HG02884 (cell line): ENCODE data around the gene SOX6.
"Not testable (repeated sequence)": the region's sequence is repeated elsewhere in the genome, so short reads cannot be mapped to it uniquely, and the experiment has no call there.

Experiments
- ATAC-seq: cut with Tn5 transposase; IDR thresholded peaks from one replicate; pipeline ENCODE4 v1.9.1; 2021; ENCODE audit warnings: mild to moderate bottlenecking, moderate library complexity; ENCODE audit not compliant: unreplicated experiment

Gene SOX6

DNA sequence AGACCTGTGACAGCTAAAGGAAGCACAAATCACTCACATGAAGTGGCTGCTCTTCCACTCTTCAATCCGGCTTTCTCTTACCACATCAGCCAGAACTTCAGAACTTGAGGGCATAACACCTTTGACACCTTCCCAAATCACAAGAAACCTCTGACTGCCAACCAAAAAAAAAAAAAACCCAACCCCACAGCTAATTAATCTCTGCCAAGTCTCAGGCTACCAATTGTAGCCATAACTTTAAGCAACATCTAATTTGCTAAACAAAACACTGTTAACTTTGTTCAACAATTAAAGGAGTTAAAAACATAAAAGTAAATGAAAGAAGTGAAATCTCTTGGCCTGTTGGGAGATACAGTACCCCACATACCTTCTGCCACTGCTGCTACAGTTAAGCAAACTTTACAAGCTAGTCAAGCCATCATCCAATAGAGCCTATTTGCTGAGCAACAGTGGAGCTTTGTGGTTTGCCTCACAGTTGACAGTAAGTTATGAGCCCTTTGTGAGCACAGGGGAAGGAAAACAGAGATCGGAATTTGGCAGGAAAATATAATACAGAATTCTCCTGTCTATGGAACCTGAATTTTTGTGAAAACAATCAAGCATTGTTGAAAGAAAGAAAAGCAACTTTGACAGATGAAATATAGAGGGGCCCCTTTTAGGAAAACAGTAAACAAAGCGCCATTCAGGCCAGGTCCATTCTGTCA lies at the start of gene SOX6:
SOX6 (minus strand) TSS at position 490 of the 704 bp plus-strand sequence. CDS start 15,298 bp downstream, outside the sequence.
- ATAC-seq: no peak

- ATAC-seq: no peak
These were observed 48.5 kb upstream of the SOX6 start for GRCh38 chr11:16404781-16405285.

- no peak for ATAC-seq
These were observed 47.5 kb upstream of the SOX6 start for GRCh38 chr11:16403851-16404250.

DNA sequence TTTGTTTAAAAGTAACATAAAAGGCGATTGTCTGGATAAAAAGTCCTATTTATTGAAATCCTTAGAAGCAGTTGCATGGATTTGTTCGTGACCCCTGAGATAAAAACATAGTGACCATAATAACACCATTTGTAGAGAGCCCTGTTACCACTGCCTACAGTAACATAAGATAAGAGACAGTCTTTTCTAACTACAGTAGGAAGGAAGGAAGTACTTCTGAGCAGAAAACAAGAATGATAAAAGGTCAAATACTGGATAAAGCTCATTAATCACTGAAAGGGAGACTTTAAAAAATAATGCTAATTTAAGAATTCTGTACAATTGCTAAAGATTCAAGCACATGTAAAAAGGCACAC lies 47.1 kb upstream of the SOX6 start:
- no peak for ATAC-seq

DNA sequence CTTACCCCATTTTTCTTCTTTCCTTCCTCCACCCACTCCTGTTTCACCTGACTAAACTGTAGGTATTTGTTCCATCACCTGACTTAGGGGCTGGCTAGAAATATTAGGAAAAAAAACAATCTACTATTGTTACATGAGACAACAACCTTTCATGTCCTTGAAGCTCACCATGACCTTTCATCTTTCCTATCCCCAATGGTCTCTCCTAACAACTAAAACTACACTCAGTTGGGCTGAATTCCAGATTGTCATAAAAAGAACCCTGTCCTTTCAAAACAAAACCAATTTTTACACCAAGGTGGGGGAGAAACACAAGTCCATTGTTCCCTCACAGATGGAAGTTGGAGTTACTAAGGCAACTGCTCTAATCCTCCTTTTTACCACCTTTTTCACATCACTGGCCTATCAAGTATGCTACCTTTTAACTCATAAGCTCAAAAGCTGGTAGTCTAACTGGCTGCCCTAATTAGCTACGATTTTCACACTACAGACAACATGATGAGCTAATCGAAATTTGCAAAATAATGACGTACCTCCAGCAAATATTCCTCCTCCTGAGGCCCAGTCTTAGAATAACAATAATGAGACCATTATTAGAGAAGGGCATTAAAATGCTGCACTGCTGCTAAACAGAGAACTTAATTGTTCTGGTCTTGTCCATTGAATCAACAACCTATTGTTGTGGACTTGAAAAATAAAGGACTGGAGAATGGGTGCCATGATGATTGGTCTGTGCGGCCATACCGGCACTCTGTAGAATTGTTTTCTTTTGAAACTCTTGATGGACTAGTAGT lies 46.5 kb upstream of the SOX6 start:
- no peak for ATAC-seq

DNA sequence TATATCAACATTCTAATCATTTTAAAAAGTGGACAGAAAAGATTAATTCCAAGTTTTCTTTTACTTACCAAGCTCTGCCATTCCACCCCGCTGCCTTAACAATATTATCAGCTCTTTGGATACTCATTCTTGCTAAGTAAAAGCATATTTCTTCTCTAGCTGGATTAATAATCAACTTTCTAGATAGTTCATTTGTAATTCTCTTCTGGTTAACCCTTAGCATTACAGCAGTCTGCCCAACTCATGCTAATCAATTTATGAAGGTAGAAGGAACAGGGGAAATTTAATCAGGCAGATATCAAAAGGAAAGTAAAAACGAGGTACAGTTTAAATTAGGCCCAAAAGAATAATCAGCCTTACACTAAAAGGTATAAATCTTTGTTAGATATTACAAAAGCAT lies 41.0 kb upstream of the SOX6 start:
- no peak for ATAC-seq

DNA sequence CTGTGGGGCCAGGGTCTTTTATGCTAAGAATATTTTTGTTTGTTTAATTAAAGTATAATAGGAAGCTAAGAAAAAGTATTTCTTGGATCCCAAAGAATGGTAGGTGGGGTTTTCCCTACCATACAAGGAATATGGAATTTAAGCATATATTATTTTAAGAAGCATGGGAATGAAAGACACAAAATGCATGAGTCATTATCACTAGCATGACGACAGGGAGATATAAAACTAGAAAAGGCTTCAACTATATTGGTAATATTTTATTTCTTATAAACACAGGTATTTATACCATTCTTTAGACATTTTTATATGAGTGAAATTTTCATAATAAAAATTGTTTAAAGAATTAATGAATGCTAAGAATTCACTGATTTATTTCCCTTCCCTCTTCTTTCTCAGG lies 39.3 kb upstream of the SOX6 start:
- ATAC-seq: no peak

GRCh38 chr11:16394947-16395346 lies 38.6 kb upstream of the SOX6 start:
- ATAC-seq: no peak

DNA sequence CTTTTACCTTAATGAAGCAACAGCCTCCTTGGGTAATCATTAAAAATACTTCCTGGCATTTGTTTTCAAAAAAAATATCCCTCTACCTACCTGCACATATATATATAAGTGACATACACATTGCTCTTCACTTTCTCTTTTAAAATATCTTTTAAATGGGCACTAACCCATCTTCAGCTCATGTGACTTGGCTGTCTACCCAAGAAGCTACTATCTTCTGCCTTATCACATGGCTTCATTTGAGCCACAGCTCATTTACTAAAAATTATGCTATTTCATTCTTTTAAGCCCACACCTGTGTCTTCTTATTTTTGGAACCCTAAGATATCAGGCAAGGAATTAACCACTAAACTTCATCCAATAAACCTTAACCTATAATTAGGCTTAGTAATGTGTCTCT lies 37.0 kb upstream of the SOX6 start:
- ATAC-seq: no peak

DNA sequence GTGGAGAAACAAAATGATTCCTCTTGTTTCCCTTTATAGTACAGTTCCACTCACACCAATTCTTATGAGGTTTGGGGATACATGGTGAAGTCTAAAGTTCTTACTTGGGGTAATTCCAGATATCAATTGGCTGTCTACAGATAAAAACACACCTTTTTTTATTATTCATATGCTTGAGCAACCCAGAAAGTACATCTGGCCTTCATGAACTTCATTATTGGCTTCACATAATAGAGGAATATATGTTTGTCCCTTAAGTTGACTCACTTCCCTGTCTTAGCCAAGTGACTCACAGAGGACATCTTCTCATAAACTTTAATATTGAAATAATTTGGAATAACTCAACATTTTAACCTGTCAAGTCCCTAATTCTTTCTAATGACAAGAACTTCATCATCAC lies 36.3 kb upstream of the SOX6 start:
- no peak for ATAC-seq

GRCh38 chr11:16390826-16391225 lies 34.5 kb upstream of the SOX6 start:
- not testable (repeated sequence) for ATAC-seq

DNA sequence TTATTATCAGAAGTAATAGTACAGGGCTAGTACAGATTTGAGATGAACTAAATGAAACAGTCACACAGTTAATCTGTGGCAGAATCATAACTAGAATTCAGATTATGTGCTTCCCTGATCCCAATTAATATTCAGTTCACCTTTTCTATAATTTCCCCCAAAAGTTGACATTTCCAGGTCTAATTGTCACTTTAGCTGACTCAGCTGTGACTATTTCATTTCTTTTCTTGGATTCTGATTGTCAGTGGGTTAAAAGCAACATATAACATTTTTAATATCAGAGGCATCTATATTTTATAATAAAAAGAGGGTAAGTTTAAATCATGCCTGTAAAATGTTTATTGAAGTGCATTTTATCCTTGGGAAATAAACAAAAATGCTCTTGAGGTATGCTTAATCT lies 28.8 kb upstream of the SOX6 start:
- ATAC-seq: no peak

DNA sequence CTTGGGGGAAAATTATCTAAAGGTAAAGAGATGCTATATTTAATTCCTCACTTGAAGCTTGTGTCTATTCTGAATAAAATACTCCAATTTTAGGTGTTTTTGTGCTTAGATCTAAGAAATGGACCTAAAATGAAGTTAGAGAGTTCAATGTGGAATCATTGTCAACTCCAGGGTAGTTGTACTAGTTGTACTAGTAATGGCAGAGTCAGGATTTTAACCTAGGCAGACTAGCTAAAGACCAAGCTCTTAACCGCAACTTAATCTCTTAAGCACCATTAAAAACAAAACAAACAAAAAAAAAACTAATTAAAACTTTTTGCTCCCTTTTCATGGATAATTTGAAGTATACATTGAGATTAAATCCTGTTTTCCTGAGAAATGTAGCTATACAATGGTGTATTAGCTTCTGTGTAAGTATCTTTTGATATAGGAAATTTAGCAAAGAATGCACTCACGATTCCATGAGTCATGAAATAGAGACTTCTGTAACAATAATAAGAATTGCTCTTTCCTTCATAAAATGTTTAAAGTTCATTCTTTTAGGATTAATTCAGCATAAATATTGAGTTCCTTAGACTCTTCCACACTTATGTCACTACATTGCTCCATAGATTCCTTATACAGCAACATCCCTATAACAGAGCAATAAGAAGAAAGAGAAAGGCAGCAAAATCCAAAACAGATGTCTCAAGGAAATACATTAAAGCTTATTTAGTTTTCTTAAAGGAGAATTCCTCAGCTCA lies 26.5 kb upstream of the SOX6 start:
- ATAC-seq: no peak

GRCh38 chr11:16382186-16382585 lies 25.8 kb upstream of the SOX6 start:
- ATAC-seq: no peak

GRCh38 chr11:16380941-16381568 lies 24.7 kb upstream of the SOX6 start:
- ATAC-seq: no peak

DNA sequence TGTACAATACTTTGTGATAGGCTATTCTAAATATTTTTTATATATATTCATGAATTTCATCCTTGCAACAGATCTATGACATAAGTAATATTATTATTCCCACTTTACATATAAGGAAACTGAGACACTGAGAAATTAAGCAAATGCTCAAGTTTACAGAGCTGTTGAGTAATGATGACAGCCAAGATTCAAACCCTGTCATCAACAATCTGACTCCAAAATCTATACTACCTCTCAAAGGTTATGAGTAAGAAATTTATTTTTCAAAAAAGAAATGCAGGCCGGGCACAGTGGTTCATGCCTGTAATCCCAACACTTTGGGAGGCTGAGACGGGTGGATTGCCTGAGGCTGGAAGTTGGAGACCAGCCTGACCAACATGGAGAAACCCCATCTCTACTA lies 22.6 kb upstream of the SOX6 start:
- no peak for ATAC-seq

DNA sequence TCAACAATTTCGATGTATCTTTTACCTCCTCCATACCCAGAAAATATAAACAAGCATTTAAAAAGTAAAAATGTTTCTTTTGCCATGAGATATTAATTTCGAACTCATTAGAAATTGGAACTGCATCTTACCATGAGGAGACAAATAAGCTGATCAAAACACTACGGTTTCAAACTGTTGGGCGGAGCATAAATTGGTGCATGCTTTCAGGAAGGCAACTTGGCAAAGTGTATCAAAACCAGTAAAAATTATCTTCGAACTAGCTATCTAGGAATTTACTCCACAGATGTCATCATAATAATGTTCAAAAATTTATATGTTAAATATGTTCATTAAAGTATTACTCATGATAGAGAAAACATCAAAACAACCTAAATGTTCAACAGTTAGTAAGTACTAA lies 21.4 kb upstream of the SOX6 start:
- ATAC-seq: no peak

GRCh38 chr11:16375664-16376063 lies 19.3 kb upstream of the SOX6 start:
- ATAC-seq: not testable (repeated sequence)

GRCh38 chr11:16373768-16374167 lies 17.4 kb upstream of the SOX6 start:
- no peak for ATAC-seq

GRCh38 chr11:16372355-16372754 lies 16.0 kb upstream of the SOX6 start:
- ATAC-seq: no peak

- no peak for ATAC-seq
These were observed 10.9 kb upstream of the SOX6 start for GRCh38 chr11:16367252-16367651.
